Measurements from ENCODE around the gene LST1.

The LST1 gene

GRCh38 chr6:31586008-31586407 lies at the start of gene LST1:
LST1 (plus strand) TSS chr6:31586277; CDS start chr6:31587300, 1,023 bp downstream.
- no peak for TF ChIP-seq CTCF (IDR thresholded peaks at IDR 0.05; ENCODE audit: low read depth, low read length, missing control alignments)
- DNase-seq (ENCODE audit: extremely low read depth, low read depth) = no peak
- no peak within 1 kb of the TSS for H3K4me3 ChIP-seq (replicated peaks; ENCODE audit: low read depth, low read length)

GRCh38 chr6:31538805-31539400 lies 47.2 kb upstream of the LST1 start:
- DNase-seq (ENCODE audit: extremely low read depth, low read depth) = no peak
- peak overlapping the region; percentile 81 for H3K4me3 ChIP-seq (replicated peaks; ENCODE audit: low read depth, low read length)
- no peak for TF ChIP-seq CTCF (IDR thresholded peaks at IDR 0.05; ENCODE audit: low read depth, low read length, missing control alignments)

GRCh38 chr6:31540640-31541039 lies 45.4 kb upstream of the LST1 start:
- no peak for TF ChIP-seq CTCF (IDR thresholded peaks at IDR 0.05; ENCODE audit: low read depth, low read length, missing control alignments)
- DNase-seq (ENCODE audit: extremely low read depth, low read depth) = no peak
- peak overlapping the region; percentile 81 for H3K4me3 ChIP-seq (replicated peaks; ENCODE audit: low read depth, low read length)

GRCh38 chr6:31541059-31541657 lies 44.9 kb upstream of the LST1 start:
- TF ChIP-seq CTCF (IDR thresholded peaks at IDR 0.05; ENCODE audit: low read depth, low read length, missing control alignments) = no peak
- H3K4me3 ChIP-seq (replicated peaks; ENCODE audit: low read depth, low read length) = peak overlapping the region; percentile 81
- DNase-seq (ENCODE audit: extremely low read depth, low read depth) = no peak

- peak; percentile 92 for DNase-seq (ENCODE audit: extremely low read depth, low read depth)
- no peak for TF ChIP-seq CTCF (IDR thresholded peaks at IDR 0.05; ENCODE audit: low read depth, low read length, missing control alignments)
Observed at GRCh38 chr6:31541658-31542521, 44.2 kb upstream of the LST1 start, which contains the start of gene DDX39B. DDX39B (minus strand) TSS chr6:31542003; CDS start chr6:31540532, 1,471 bp downstream.

GRCh38 chr6:31543639-31544038 lies 42.4 kb upstream of the LST1 start:
- no peak overlapping the region for H3K4me3 ChIP-seq (replicated peaks; ENCODE audit: low read depth, low read length)
- no peak for TF ChIP-seq CTCF (IDR thresholded peaks at IDR 0.05; ENCODE audit: low read depth, low read length, missing control alignments)
- DNase-seq (ENCODE audit: extremely low read depth, low read depth) = no peak

More at GRCh38 chr6:31541658-31542521, 44.2 kb upstream of the LST1 start, which contains the start of gene DDX39B:
- H3K4me3 ChIP-seq (replicated peaks; ENCODE audit: low read depth, low read length) = peak within 1 kb of the TSS; percentile 81
